Astrocyte (in vitro differentiated cells and primary cell): Measurements from ENCODE around the gene EYS.

Experiments used
- CTCF ChIP-seq: IDR thresholded peaks from 2 replicates; pipeline ENCODE4 v1.5.1; 2011; ENCODE audit warnings: low read depth, mild to moderate bottlenecking, inconsistent platforms, low read length, moderate library complexity; ENCODE audit not compliant: insufficient read depth
- EZH2 ChIP-seq: IDR thresholded peaks from 2 replicates; pipeline ENCODE4 v1.6.1; 2012; ENCODE audit warnings: mild to moderate bottlenecking, low read length, inconsistent platforms; ENCODE audit not compliant: insufficient read depth

GRCh38 chr6:63887002-63887751 is 1819.8 kb downstream of the EYS start:
- TF ChIP-seq CTCF, result no peak
- no peak for TF ChIP-seq EZH2
